Neutrophil (primary cell): ENCODE measurements around the gene AK2.

Source experiments
- H3K27ac ChIP-seq: fragments of 200-600 bp; sonication (generic); 2 replicates; pipeline ENCODE4 v1.5.1; 2016; ENCODE audit warnings: mild to moderate bottlenecking, moderate library complexity
- H3K27me3 ChIP-seq: fragments of 200-600 bp; sonication (generic); 2 replicates; pipeline ENCODE4 v1.6.0; 2016; ENCODE audit warnings: mild to moderate bottlenecking
- H3K36me3 ChIP-seq: fragments of 200-600 bp; sonication (generic); 2 replicates; pipeline ENCODE4 v1.5.1; 2017
- H3K4me1 ChIP-seq, 2 experiments: fragments of 200-600 bp in 1 of 2; sonication (generic) in 1 of 2; 1 replicate in 1 of 2; 2 replicates in 1 of 2; pipeline versions ENCODE4 v1.5.1 to v1.6.1; 2013 to 2016; ENCODE audit warnings: low read depth in 1 of 2, low read length in 1 of 2, mild to moderate bottlenecking in 1 of 2, moderate library complexity in 1 of 2; ENCODE audit not compliant: control insufficient read depth in 1 of 2, insufficient read depth in 1 of 2
- H3K4me3 ChIP-seq, 2 experiments: fragments of 200-600 bp in 1 of 2; sonication (generic) in 1 of 2; 1 replicate in 1 of 2; 2 replicates in 1 of 2; pipeline ENCODE4 v1.5.1; 2013 to 2016; ENCODE audit warnings: low read depth in 1 of 2, low read length in 1 of 2, mild to moderate bottlenecking in 1 of 2, moderate library complexity in 1 of 2
- H3K9me3 ChIP-seq: fragments of 200-600 bp; sonication (generic); 2 replicates; pipeline ENCODE4 v1.5.1; 2016
- CTCF ChIP-seq: fragments of 200-600 bp; sonication (generic); IDR thresholded peaks from 2 replicates; pipeline ENCODE4 v1.5.1; 2016; ENCODE audit warnings: antibody characterized with exemption

Gene AK2

GRCh38 chr1:33018112-33018511, 18.6 kb downstream of the AK2 start:
- TF ChIP-seq CTCF = no peak
- Histone ChIP-seq H3K4me3 (no peak overlapping the region), H3K9me3 (no peaks in the 10 kb centered on the region), H3K36me3 (peaks cover 30% of the 10 kb centered on the region), H3K4me1 (peaks cover 7 to 16% of the 10 kb centered on the region in 2 experiments), H3K27ac (no peak overlapping the region), H3K27me3 (no peaks in the 10 kb centered on the region)

GRCh38 chr1:33017175-33017574, 19.5 kb downstream of the AK2 start:
- no peak overlapping the region for H3K4me3 ChIP-seq
- peaks cover 39% of the 10 kb centered on the region for H3K36me3 ChIP-seq
- H3K9me3 ChIP-seq = no peaks in the 10 kb centered on the region
- TF ChIP-seq CTCF = no peak
- no peak overlapping the region for H3K27ac ChIP-seq
- peaks cover 7 to 16% of the 10 kb centered on the region in 2 experiments for H3K4me1 ChIP-seq
- no peaks in the 10 kb centered on the region for H3K27me3 ChIP-seq

- Histone ChIP-seq H3K27me3 (no peaks in the 10 kb centered on the region), H3K4me3 (no peak overlapping the region), H3K27ac (peak overlapping the region; percentile 65), H3K4me1 (peaks cover 7 to 23% of the 10 kb centered on the region in 2 experiments), H3K36me3 (peaks cover 29% of the 10 kb centered on the region), H3K9me3 (no peaks in the 10 kb centered on the region)
- TF ChIP-seq CTCF = no peak
These were observed 21.5 kb downstream of the AK2 start for GRCh38 chr1:33015216-33015615.

- H3K27ac ChIP-seq = peak overlapping the region; percentile 65
- H3K36me3 ChIP-seq = peaks cover 29% of the 10 kb centered on the region
- H3K27me3 ChIP-seq = no peaks in the 10 kb centered on the region
- no peak overlapping the region for H3K4me3 ChIP-seq
- H3K9me3 ChIP-seq = no peaks in the 10 kb centered on the region
- H3K4me1 ChIP-seq = peaks cover 13 to 29% of the 10 kb centered on the region in 2 experiments
- no peak for TF ChIP-seq CTCF
These were observed 22.1 kb downstream of the AK2 start for GRCh38 chr1:33014464-33015163.

GRCh38 chr1:33013791-33014190, 22.9 kb downstream of the AK2 start:
- Histone ChIP-seq H3K36me3 (peaks cover 29% of the 10 kb centered on the region), H3K4me3 (no peak overlapping the region)
- TF ChIP-seq CTCF = no peak

More at GRCh38 chr1:33013791-33014190, 22.9 kb downstream of the AK2 start:
- Histone ChIP-seq H3K9me3 (no peaks in the 10 kb centered on the region), H3K27me3 (no peaks in the 10 kb centered on the region), H3K4me1 (peaks cover 21 to 37% of the 10 kb centered on the region in 2 experiments), H3K27ac (peak overlapping the region; percentile 65)
